NCI-H2029 (cell line): Measurements from ENCODE around the gene NCK1.

Experiments used
- DNase-seq: peaks from one replicate; lab custom pipeline; 2025; lab: John Stamatoyannopoulos, UW

NCK1 gene

GRCh38 chr3:136861890-136862616, at the start of gene NCK1:
TSS of gene NCK1 (plus strand) at chr3:136862208. CDS start at chr3:136928002, 65,794 bp downstream.
- peak; percentile 96 for DNase-seq

GRCh38 chr3:136817448-136817847, 44.6 kb upstream of the NCK1 start:
- no peak for DNase-seq

GRCh38 chr3:136818191-136818768, 43.7 kb upstream of the NCK1 start:
- DNase-seq: no peak

GRCh38 chr3:136818769-136819391, 43.1 kb upstream of the NCK1 start, which contains the start of gene SLC35G2:
TSS of gene SLC35G2 (plus strand) at chr3:136819126. CDS start at chr3:136854461, 35,335 bp downstream.
- DNase-seq: peak; percentile 38

GRCh38 chr3:136819392-136819730, 42.6 kb upstream of the NCK1 start:
- DNase-seq: peak; percentile 40

GRCh38 chr3:136819731-136820679, 42.0 kb upstream of the NCK1 start:
- peak; percentile 59 for DNase-seq

- DNase-seq: no peak
Observed at GRCh38 chr3:136831461-136831860, 30.5 kb upstream of the NCK1 start.

GRCh38 chr3:136835089-136835812, 26.8 kb upstream of the NCK1 start:
- no peak for DNase-seq

GRCh38 chr3:136835813-136836510, 26.0 kb upstream of the NCK1 start:
- no peak for DNase-seq

- no peak for DNase-seq
Observed at GRCh38 chr3:136836511-136837156, 25.4 kb upstream of the NCK1 start.

- DNase-seq: no peak
Observed at GRCh38 chr3:136838641-136839555, 23.1 kb upstream of the NCK1 start.

GRCh38 chr3:136839556-136839931, 22.5 kb upstream of the NCK1 start:
- no peak for DNase-seq

- DNase-seq: no peak
Observed at GRCh38 chr3:136840252-136840651, 21.8 kb upstream of the NCK1 start.

GRCh38 chr3:136842294-136842693, 19.7 kb upstream of the NCK1 start:
- DNase-seq: no peak

GRCh38 chr3:136844724-136845123, 17.3 kb upstream of the NCK1 start:
- no peak for DNase-seq

GRCh38 chr3:136852180-136852579, 9.8 kb upstream of the NCK1 start:
- DNase-seq: no peak

GRCh38 chr3:136856665-136857064, 5.3 kb upstream of the NCK1 start:
- DNase-seq: no peak

GRCh38 chr3:136858381-136858780, 3.6 kb upstream of the NCK1 start:
- no peak for DNase-seq

GRCh38 chr3:136860541-136860940, 1.5 kb upstream of the NCK1 start:
- no peak for DNase-seq
